HFF-Myc (cell line): ENCODE measurements around the gene STK38L.

ENCODE experiments used
- DNase-seq: peaks from one replicate; pipeline ENCODE4 v3.0.0-alpha.2; 2011; ENCODE audit warnings: low read depth; ENCODE audit errors: extremely low read depth
- H3K4me3 ChIP-seq: replicated peaks from 2 replicates; pipeline ENCODE4 v1.5.1; 2011; ENCODE audit warnings: low read depth, mild to moderate bottlenecking, control low read depth, low read length
- TF ChIP-seq, protein P1 (sequence below): IDR thresholded peaks from 2 replicates; pipeline ENCODE4 v1.5.1; 2012; ENCODE audit warnings: mild to moderate bottlenecking, low read depth, low read length, control low read depth; ENCODE audit errors: missing control alignments

Gene STK38L

DNA sequence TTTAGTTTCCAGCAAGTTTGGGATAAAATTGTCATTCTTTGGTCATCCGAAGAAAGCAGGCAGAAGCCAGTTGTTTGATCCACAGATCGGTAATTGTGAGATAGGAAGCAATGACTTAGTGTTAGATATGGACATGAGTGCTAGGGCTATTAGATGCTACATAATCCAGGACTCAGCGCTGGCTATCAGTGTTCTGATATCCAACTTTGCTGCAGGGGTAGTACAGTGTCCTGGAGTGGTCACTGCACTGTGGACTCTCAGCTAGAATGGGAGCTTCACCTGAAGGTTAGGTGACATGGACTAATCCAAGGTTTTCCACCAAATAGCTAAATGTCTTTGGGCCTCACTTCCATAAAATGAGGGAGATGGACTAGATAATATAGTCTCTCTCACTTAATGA, 39.9 kb downstream of the STK38L start:
- no peak overlapping the region for H3K4me3 ChIP-seq
- TF ChIP-seq, protein P1, sequence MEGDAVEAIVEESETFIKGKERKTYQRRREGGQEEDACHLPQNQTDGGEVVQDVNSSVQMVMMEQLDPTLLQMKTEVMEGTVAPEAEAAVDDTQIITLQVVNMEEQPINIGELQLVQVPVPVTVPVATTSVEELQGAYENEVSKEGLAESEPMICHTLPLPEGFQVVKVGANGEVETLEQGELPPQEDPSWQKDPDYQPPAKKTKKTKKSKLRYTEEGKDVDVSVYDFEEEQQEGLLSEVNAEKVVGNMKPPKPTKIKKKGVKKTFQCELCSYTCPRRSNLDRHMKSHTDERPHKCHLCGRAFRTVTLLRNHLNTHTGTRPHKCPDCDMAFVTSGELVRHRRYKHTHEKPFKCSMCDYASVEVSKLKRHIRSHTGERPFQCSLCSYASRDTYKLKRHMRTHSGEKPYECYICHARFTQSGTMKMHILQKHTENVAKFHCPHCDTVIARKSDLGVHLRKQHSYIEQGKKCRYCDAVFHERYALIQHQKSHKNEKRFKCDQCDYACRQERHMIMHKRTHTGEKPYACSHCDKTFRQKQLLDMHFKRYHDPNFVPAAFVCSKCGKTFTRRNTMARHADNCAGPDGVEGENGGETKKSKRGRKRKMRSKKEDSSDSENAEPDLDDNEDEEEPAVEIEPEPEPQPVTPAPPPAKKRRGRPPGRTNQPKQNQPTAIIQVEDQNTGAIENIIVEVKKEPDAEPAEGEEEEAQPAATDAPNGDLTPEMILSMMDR = no peak
- DNase-seq = no peak

DNA sequence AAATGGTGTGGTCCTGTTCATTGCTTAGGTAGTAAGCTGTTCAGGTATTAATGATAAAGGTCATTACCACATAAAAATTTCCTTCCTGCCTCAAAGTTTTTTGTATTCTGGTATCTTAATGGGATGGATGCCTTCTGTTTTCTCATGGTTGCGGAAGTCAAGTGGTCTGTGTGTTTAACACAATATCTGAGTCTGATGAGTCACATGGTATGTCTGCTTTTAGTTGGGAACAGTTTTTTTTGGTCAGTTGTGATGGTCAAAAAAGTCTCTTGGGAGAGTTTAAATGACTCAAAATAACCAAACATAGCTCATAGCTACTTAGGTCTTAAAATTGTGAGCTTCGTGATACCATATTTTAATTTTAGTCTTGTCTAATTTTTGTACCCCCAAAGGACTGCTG, 40.7 kb downstream of the STK38L start:
- no peak for DNase-seq
- H3K4me3 ChIP-seq = no peak overlapping the region
- TF ChIP-seq, protein P1 = no peak

DNA sequence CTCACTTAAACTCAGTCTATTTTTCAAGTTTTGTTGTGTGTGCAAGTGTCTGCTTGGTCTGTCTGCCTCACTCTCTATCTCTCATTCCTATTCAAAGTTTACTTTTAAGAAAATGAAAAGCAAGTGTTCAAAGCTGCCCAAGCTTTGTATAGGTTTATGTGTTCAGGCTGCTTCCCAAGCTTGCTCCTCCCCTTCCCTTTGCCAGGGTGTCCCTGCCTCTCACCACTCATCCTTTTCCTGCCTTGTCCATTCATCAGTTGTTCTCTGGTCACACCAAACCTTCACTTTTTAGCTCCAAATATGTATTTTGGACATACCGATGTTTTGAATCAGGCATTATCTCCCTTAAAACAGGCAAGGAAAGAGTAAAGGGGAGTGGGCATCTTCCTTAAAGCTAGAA, 41.3 kb downstream of the STK38L start:
- H3K4me3 ChIP-seq = no peak overlapping the region
- TF ChIP-seq, protein P1 = no peak
- no peak for DNase-seq

DNA sequence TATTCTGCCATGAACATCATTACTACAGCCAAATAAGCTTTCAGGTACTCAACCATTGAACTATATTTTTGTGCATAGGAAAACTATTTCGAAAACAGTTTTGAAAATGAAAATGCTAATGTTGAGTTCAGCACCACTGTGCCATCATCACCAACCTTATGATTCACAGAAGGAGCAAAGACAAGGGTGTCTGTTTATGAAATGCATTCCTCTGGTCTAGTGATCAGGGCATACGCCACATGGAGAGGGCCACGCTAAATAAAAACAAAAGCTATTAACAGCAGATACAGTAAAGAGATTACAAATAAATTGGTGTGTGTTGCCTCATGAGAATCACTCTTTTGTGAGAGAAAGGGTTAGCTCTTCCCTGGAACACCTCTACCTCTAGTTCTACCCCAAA, 45.3 kb downstream of the STK38L start:
- H3K4me3 ChIP-seq = no peak overlapping the region
- TF ChIP-seq, protein P1 = no peak
- no peak for DNase-seq

DNA sequence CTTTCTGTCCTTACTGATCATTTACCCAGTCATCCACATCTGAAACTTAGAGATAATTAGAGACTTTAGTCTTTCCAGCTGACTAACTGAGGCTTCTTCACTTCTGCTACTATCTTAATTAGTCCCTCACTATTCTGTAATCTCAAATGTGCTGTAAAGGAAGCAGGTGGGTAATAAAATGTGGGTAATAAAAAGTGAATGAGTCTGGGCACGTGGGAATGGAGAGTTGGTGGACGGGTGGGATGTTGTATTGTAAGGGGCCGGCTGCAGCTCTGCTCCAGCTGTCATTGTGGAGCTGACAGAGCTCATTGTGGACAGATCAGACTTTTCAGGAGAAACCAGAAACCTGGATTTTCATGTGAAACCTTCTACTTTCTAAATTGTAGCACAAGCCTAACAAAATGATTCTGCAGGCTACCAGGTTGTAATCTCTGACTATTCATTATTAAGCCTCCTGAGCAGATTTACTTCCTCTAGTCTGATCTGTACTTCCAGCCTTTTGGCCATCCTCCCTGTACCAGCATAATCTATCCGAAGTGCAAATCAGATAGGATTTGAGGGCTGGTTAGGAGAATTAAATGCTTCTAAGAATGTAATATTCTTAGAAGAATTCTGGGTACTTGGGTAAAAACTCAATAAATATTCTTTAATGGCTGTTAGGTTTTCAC, 46.5 kb downstream of the STK38L start:
- no peak for DNase-seq
- no peak overlapping the region for H3K4me3 ChIP-seq
- TF ChIP-seq, protein P1 = no peak

DNA sequence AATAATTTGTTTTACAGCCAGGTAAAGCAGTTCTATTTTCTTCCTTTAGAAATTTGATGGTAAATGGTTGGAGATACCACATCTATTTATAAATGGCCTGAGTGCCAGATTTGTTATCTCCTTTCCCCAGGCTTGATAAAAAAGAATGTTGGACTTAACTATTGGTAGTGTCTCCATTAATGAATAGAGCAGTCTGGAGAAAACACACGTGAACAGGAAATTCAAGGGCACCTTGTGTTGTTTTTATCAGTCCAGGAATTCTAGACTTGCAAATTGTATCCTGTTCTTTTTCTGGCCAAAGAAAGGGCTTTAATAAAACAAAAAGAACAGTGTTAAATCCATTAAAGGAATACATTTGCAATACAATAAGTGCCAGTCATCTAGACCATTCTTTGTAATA, 47.8 kb downstream of the STK38L start:
- DNase-seq = no peak

More for the DNA sequence above, 47.8 kb downstream of the STK38L start:
- H3K4me3 ChIP-seq = no peak overlapping the region
- TF ChIP-seq, protein P1 = no peak
